GM18508 (cell line): Measurements from ENCODE around the gene NBPF1.
"Not testable (repeated sequence)": the region's sequence is repeated elsewhere in the genome, so short reads cannot be mapped to it uniquely, and the experiment has no call there.

Experiments used
- ATAC-seq: cut with Tn5 transposase; IDR thresholded peaks from one replicate; pipeline ENCODE4 v1.9.1; 2021; ENCODE audit warnings: moderate number of reproducible peaks; ENCODE audit not compliant: insufficient read depth, unreplicated experiment

Gene NBPF1

GRCh38 chr1:16557034-16557433, 56.3 kb downstream of the NBPF1 start:
- ATAC-seq = not testable (repeated sequence)

GRCh38 chr1:16553244-16553643, 60.1 kb downstream of the NBPF1 start:
- ATAC-seq = not testable (repeated sequence)

- not testable (repeated sequence) for ATAC-seq
These were observed 63.0 kb downstream of the NBPF1 start for GRCh38 chr1:16550212-16550918.

- not testable (repeated sequence) for ATAC-seq
These were observed 63.8 kb downstream of the NBPF1 start for GRCh38 chr1:16549545-16549944.

- not testable (repeated sequence) for ATAC-seq
These were observed 65.7 kb downstream of the NBPF1 start for GRCh38 chr1:16547502-16548241.

- not testable (repeated sequence) for ATAC-seq
These were observed 67.7 kb downstream of the NBPF1 start for GRCh38 chr1:16545682-16546095.

- ATAC-seq = not testable (repeated sequence)
These were observed 72.9 kb downstream of the NBPF1 start for GRCh38 chr1:16540421-16540893.

GRCh38 chr1:16537528-16537927, 75.8 kb downstream of the NBPF1 start:
- ATAC-seq = not testable (repeated sequence)

- not testable (repeated sequence) for ATAC-seq
These were observed 76.6 kb downstream of the NBPF1 start for GRCh38 chr1:16536796-16537195.

- not testable (repeated sequence) for ATAC-seq
These were observed 77.5 kb downstream of the NBPF1 start for GRCh38 chr1:16535898-16536297.

- not testable (repeated sequence) for ATAC-seq
These were observed 77.9 kb downstream of the NBPF1 start for GRCh38 chr1:16535487-16535886.

GRCh38 chr1:16534829-16535456, 78.4 kb downstream of the NBPF1 start:
- ATAC-seq = not testable (repeated sequence)

GRCh38 chr1:16534239-16534828, 79.0 kb downstream of the NBPF1 start:
- ATAC-seq = not testable (repeated sequence)

GRCh38 chr1:16532235-16532991, 81.0 kb downstream of the NBPF1 start:
- ATAC-seq = not testable (repeated sequence)

- not testable (repeated sequence) for ATAC-seq
These were observed 85.0 kb downstream of the NBPF1 start for GRCh38 chr1:16528338-16528737.

GRCh38 chr1:16525769-16526168, 87.6 kb downstream of the NBPF1 start:
- ATAC-seq = not testable (repeated sequence)

- not testable (repeated sequence) for ATAC-seq
These were observed 91.7 kb downstream of the NBPF1 start for GRCh38 chr1:16521679-16522078.

GRCh38 chr1:16521288-16521583, 92.1 kb downstream of the NBPF1 start:
- no peak for ATAC-seq

GRCh38 chr1:16520435-16521287, 92.7 kb downstream of the NBPF1 start:
- ATAC-seq = not testable (repeated sequence)
